ENCODE data around the gene SH2B3.

Gene SH2B3

DNA sequence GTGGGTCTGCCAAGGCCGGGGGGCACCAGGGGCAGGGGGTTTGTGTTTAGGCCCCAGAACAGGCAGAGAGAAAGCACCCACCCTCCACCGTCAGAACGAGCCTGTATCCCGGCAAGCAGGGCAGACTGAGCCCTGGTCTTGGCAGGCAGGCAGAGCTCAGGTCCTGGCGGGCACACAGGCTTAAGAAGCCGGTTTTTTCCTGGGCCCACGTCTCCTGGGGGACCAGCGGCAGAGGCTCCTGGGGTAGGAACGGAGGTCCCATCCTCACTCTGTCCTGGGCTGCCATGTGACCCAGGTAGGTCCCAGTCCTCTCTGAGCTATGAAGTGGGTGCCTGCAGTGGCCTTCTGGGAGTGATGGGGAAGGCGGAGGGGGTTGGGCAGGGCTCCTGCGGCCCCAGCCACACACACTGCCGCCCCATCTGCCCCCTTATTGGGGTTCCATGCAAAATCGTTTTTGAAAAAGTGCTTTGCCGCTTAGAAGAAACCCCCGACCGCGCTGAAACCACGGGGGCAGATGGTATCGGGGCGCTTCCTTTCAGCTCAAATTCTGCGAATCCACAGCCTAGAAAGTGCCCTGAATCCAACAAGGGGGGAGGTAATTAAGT is 24.2 kb downstream of the SH2B3 start:
- no peak for DNase-seq

DNA sequence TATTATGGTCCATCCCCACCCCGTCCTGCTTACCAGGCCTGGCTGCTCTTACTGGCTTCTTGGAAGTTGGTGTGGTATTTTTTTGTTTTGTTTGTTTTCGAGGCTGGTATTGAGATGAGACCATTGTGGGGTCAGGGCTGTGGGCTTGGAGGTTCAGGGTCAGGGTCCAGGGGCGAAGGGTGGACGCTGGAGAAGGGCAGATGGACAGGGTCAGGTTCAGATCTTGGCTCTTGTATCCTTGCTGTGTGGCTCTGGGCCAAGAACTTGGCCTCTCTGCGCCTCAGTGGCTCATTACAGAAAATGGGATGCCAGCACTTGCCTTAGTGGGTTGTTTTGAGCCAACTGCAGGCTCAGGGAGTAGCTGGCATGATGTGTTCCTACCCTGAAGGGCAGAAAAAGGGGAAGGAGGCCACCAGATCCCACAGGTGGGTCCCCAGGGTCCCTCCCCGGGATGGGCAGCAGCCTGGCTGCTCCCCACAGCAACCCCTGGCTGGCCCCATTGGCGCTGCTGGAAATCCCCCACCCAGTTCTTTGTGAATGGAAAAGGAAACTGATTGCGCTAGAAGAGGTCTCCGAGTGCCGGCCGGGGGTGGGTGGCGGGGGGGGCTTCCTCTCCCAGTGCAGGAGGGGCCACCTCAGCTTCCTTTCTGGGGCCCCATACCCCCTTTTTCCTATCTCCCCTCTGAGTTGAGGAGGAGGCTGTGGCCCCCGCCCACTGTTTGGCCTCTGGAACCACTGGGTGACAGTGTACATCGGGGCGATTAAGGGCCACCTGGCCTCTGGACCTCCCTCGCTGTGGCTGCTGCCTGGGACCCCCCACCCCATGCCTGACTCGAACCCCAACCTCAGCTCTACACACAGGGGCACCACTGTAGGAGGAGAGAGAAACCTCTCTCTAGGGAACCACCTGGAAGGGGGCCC is 25.0 kb downstream of the SH2B3 start:
- no peak for DNase-seq

DNA sequence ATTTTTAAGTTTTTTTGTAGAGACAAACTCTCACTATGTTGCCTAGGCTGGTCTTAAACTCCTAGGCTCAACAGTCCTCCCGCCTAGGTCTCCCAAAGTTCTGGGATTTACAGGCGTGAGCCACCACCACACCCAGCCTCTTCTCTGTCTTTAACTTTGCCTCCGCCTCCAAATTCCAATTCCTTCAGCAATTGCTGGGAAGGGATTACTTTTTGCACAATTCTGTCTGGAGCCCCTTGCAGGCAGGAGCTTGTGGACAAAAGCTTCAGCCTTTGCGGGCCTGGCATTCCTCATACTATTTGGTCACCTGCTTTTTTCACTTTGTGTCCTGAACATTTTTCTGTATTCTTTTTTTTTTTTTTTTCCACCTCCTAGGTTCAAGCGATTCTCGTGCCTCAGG is 26.0 kb downstream of the SH2B3 start:
- no peak for DNase-seq

DNA sequence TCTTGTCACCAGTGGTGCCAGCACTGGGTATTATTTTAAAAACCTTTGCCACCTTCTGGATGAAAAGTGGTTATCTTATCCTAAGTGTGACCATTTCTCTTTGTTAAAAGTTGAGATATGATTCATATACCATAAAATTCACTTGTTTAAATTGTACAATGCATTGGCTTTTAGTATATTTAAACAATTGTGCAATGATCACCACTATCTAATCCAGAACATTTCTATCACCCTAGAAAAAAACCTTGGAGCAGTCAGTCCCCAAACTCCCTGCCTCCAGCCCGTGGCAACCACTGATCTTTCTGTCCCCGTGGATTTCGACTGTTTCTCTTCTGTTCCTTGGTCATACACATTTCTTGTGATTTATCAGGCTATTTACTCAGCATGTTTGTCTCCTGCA is 28.3 kb downstream of the SH2B3 start:
- no peak for DNase-seq

DNA sequence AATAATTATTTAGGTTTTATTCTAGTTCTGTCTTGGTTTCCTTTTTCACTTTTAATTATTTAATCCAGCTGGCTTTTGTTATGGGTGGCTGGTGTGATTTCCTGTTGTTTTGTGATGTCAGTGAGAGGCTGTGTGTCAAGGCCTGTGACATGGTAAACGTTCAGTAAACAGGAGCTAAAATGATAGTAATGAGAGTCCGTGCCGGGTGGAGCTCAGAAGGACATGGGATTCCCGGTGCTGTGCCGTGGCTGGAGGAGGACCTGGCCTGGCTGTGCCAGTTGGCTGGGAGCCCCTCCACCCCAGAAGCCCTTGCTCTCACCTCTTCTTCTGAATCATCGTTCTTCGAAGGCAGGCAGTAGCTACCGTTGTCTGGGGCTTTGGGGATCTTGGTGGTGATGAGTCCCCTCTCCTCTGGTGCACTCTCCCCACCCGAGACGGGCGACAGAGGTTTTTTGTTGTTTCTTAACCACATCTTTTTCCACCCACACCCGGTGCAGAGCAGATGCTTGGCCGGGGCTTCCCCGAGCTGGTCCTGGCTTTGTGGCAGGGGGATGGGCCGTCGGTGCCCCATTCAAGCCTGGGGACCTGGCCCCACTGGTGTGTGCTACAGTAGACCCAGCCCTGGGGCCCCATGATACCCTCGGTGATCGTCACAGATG is 29.1 kb downstream of the SH2B3 start:
- DNase-seq: no peak

DNA sequence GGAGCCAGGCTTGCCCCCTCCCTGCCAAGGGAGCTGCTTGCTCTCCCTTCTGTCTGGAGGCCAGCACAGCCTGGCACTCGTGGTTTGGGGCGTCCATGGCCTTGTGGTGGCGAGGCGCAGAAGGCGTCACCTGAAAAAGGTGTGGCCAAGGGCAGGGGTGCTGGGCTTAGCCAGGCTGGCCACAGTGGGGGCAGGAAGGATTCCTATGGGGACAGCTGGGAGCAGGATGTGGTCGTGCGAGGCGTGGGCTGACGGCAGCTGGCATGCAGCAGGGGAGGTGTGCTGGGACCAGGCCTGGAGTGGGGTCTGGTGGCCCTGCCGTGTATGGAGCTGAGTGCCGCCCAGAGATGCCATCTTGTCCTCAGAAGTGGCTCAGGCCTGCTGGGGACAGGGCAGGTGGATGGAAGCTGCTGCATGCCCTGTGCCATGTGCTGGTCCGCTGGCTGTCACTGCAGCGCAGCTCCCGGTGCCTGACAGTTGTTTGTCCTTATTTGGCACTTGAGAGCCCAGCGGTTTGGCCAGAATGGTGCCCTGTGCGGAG is 30.0 kb downstream of the SH2B3 start:
- no peak for DNase-seq

DNA sequence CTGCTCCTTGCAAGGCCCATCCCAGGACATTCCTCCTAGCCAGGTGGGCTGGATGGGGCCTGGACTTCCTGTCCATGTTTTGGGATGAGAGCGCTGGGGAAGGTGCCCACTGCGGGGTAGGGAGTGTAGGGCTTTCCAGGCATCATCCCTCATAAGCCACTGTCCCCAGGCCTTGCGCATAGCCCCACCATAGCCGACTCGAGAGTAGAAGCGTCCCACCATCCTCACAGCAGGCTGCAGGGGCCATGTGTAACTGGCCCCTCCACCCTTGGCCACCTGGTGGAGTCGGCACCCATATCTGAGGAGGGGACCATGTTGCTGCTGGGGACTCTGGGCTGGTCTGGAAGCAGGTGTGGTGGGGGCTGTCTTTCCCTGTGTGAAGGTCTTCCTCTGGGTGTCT is 30.5 kb downstream of the SH2B3 start:
- DNase-seq: no peak

DNA sequence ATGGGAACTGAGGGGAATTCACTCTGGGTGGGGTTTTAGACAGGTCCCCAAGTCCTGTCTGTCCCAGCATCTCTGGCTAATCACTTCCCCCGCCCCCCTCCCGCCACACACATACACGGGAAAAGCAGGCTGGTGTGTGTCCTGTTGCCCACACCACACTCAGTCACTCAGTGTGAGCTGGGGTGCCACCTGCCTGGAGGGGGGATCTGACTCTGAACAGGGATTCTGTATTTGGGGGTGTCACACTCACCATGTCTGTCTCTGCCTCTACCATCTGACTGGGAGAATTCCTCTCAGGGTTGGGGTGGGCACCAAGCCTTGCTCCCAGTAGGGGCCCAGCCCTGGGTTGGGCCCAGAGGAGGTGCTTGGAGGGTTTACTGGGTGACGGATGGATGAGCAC is 31.1 kb downstream of the SH2B3 start:
- DNase-seq: no peak

DNA sequence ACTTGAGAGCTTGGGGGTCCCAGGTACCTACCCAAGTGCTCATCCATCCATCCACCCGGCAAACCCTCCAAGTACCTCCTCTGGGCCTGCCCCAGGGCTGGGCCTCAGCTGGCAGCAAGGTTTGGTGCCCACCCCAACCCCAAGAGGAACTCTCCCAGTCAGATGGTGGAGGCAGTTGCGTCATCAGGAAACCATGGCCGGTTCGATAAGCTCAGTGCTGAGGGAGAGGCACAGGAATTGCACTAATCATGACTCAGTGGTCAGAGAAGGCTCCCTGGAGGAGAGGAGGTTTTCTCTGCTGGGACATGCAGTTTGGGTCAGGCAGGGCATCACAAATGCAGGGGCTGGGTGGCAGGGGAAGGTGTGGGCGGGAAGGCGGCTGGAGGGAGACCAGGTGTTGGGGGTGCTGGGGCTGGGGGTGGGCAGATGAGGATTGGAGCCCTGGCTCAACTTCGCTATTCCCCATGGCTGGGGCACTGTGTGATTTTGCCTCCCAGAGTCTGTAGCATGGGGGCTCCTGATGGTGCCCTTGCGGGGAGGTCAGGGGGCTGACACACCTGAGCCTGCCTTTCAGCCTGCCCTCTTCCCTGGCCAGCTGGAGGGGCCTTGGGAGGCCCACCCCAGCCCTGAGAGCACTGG is 32.2 kb downstream of the SH2B3 start:
- DNase-seq: peak; percentile 91

DNA sequence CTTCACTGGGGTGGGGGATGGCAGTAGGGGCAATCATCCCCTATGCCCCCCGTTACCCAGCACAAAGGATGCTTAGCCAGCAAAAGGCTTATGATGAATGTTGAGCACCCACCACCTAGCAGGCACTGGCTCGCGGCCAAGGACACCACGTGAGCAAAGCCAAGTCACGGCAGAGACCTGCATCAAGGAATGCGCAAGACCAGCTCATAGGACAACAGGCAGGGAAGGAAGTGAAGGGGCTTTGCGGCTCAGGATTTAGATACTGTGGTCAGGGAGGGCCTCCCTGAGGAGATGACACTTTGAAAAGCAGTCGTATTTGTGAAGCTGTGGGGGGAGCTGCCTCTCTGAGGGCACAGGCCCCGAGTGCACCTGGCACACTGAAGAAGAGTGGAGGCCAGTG is 32.8 kb downstream of the SH2B3 start:
- DNase-seq: peak; percentile 75

DNA sequence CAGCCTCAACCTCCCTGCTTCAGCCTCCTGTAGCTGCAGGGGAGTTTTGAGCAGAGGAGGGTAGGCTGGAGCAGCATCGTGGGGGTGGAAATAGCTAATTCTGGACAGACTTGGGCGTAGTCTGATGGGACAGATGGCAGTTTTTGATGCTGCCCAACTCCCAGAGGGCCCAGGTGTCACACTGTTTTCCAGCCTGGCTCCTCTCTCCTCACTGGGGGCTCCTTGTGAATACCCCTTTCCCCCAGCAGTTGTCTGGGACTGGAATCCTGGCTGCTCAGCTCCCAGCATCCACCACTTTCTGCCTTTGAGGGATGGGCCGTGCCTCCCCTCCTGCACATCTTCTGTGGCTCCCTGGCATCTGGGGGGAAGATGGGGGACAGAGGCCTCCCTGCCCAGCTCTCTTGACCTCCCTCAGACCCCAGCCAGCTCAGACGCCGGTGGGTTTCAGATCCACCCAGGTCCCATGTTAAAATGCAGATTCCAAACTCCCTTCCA is 34.0 kb downstream of the SH2B3 start:
- DNase-seq: no peak

DNA sequence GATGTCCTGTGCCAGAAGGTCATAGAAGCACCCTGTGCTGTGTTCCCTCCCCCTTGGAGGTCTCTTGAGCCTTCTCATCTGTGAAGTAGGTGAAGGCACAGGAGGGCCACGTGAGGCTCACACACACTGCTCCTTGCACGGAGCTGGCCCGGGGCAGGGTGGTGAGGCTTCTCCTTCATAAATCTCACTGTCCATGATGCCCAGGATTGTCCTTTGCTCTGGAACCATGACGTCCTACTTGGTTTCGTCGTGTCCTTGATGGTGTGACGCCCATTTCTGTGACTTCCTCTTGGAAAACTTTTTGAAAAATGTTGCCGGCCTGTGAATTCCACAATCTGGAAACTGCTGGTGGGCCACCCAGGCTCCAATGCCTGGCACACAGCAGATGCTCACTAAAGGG is 34.4 kb downstream of the SH2B3 start:
- no peak for DNase-seq

DNA sequence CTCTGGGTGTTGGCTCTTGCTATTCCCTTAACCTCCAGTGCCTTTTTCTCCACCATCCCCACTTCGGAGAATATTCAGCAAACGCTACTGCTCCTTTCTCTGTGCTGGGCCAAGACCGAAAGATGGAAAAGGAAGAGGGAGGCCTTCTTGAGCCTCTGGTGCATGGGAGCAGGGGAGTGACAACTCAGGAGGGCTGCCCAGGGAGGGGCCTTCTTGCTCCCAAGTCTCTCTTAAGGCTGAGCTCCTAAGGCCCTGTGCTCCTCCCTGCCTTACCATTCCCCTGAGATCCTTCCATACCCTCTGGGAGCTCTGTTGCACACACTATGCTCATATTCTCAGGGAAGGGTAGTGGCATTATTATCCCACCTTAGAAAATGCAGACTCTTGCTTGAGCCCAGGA is 34.9 kb downstream of the SH2B3 start:
- no peak for DNase-seq

DNA sequence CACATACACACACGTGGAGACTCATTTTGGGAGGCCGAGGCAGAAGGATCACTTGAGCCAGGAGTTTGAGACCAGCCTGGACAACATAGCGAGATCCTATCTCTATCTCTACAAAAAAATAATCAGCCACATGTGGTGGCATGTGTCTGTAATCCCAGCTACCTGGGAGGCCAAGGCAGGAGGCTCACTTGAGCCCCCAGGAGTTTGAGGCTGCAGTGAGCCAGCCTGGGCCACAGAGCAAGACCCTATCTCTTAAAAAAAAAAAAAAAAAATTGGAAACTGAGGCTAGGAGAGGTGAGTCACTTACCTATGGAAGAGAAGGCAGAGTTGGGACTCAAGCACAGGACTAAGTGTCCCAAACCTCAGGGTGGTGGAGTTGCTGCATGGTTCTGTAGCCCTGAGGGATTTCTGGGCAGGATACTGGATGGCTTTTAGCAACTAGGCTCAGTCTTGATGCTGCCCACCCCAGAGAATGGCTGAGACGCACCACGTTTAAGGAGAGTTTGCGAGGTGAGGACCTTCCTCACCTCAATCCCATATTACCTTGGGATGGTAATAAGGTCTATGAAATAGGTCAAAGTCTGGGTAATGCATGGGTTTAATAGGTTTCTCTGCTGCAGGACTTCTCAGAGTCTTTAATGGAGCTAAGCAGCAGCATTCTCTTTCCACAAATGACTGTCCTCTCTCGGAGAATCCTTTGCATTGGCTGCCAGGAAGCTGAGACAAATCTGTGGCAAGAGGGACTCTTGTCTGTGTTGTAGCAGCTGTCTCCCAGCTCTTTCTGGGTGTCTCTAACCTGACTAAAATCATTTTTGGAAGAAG is 35.6 kb downstream of the SH2B3 start:
- no peak for DNase-seq

DNA sequence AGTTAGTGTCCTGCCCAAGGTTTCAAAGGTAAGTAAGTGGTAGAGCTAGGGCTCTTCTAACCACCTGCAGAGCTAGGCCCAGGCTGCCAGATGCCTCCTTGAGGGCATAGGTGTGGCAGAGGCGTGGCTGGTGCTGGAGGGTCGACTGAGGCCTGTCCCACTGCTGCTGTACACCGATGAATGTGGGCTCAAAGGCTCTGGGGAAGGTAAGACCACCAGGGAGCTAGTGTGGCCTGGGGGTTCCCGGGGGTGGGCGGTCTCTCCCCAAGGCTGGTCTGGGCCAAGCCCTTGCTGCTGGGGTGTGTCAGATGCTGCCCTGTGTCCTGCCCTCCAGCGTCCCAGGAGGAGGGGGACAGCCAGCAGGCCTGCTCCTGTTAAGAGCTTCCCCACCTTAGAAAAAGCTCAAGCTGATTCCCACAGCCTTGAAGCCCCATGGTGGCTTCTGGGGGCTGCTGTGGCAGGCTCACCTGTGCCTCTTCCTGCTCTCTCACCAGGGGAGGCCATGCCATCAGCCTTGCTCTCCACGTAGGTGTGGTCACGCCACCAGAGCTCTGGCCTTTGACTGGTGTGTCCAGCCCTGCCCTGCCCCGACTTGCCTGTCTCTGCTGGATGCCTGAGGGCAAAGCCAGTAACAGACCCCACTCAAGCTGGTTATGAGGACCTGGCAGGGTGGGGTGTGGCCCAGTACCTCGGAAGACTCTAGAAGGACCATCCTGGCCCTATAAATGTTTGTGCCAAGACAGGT is 36.8 kb downstream of the SH2B3 start:
- no peak for DNase-seq

DNA sequence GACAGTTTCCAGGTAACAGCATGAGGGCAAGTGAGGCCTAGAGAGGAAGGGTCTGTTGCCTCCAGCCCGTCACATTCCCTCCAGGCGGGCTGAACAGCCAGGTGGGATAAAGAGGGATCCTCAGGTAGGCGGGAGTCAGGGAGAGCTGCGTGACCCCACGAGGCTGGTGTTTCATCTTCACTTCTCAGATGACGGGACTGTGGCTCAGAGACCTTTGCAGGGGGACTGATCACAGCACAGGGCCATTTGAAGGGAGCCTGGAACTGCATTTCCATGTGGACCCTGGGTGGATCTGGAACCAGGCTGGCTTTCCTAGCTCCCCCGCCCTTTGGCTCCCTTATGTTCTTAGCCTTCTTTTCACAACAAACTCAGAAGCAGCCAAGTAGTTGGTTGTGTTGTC is 37.4 kb downstream of the SH2B3 start:
- no peak for DNase-seq

DNA sequence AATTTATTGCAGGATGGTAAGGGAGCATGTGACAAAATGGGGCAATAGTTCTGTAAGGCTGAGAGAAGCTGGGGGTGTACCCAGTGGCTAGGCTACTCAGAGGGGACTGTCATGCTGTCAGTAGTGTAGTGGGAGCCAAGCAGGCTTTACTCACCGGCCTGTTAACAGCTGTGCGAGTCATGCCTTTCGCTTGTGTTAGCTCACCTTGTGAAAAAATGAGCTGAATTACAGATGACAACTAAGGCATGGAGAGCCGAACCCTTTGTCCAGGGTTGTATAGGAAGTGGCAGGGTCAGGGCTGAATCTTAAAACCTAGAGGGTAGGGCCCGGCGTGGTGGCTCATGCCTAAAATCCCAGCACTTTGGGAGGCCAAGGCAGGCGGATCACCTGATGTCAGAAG is 37.9 kb downstream of the SH2B3 start:
- DNase-seq: peak; percentile 30

DNA sequence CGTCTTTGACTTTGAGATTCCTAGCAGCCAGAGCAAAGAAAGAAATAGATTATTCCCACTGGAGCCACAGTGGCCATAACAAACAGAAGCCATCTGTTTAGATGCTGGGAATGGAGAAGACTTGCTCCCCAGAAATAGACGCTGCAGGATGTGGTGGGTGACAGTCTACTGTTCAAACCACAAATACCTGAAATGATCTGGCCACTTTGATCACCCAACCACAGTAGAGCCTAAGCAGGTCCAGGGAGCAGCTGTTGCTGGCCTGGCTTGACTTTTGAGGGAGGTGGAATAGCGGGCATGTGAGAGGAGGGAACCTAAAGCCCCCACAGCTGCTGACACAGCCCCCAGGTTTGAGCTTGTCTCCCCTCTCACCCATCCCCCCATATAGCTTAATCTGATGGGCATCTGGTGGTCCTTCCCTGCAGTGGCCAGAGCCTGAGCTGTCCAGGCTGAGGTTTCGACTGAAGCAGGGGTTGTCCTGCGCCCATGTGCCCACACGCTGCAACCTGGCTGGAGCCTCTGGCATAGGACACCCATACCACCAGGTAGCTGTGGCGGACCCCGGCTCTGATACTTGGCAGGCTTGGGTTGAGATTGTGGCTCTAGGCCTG is 38.7 kb downstream of the SH2B3 start:
- DNase-seq: no peak

DNA sequence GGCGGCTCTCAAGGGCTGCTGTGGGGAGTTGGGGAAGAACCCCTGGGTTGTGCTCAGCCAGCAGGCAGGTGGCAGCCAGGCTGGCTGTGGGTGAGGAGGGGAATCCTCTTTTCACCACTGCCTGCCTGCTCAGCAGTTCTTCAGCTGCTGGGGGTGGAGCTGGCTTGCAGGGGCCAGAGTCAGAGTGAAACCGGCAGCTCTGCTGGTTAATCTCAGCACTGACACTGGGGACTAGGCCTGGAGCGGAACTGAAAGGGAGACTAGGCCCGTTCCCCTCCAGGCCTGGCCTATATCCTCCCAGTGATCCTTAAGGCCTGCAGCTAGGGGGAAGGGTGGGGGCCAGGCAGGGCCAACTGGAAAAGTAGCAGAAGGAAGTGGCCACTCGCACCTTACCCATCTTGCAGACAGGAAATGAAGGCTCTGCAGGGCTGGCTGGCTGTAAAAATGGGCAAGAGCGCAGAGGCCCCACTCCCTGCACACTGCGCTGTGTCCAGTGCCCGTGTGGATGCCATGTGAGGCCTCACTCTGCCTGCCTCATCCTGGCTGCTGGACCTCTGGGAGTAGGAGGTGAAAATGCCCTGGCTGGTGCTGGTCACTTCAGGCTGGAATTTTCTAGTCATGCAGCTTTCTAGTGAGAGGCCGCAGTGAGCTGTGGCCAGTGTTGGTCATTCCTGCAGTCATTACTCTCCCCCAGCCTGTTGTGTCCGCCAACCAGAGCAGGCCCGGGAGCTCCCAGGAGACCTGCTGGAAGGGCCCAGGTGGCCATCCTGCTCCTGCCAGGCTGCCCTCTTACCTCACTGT is 39.4 kb downstream of the SH2B3 start:
- DNase-seq: no peak

Measured in NCI-H226 (cell line).